Ovary (tissue), 9 donors: ENCODE results near the gene PYGB. TPM values are rescaled to one million over a fixed set of nuclear protein-coding genes. Genes with fewer than 3 reads are reported as not detected.
A peak's percentile ranks its signal among the peaks of the same experiment; 100 is the strongest.

Experiments used
- DNase-seq, 5 donors: peaks; one replicate each; pipeline ENCODE4 v3.0.0-alpha.2; 2019 to 2020
- H3K27ac ChIP-seq, 2 donors: fragments of 200-600 bp; one replicate each; pipeline versions ENCODE4 v1.5.1 to v1.8.0; 2019 to 2022
- H3K27me3 ChIP-seq: fragments of 200-600 bp; one replicate; pipeline ENCODE4 v1.8.0; 2022
- H3K36me3 ChIP-seq: fragments of 200-600 bp; sonication (generic); one replicate; pipeline ENCODE4 v1.5.1; 2019
- H3K4me1 ChIP-seq: one replicate; pipeline ENCODE4 v1.8.1; 2013; ENCODE audit warnings: mild to moderate bottlenecking, moderate library complexity; ENCODE audit not compliant: insufficient read depth
- H3K4me3 ChIP-seq: fragments of 200-600 bp; sonication (generic); one replicate; pipeline ENCODE4 v1.5.1; 2017
- H3K9me3 ChIP-seq, 2 donors: fragments of 200-600 bp in 1 of 2; sonication (generic) in 1 of 2; one replicate each; pipeline versions ENCODE4 v1.5.1 to v1.8.1; 2013 to 2019; ENCODE audit warnings: mild to moderate bottlenecking in 1 of 2, moderate library complexity in 1 of 2
- EP300 ChIP-seq: sonication (generic); formaldehyde crosslinking; IDR thresholded peaks from one replicate; pipeline ENCODE4 v1.6.1; 2017; ENCODE audit warnings: antibody characterized with exemption
- POLR2A ChIP-seq: fragments of 450-650 bp; IDR thresholded peaks from one replicate; pipeline ENCODE4 v1.6.1; 2017; ENCODE audit warnings: antibody characterized with exemption, mild to moderate bottlenecking, moderate library complexity
- WGBS, 3 donors: extraction: QIAGEN DNeasy Blood & Tissue Kit in 1 of 3; methylation state at CpG; one replicate each; pipeline versions ENCODE4 v1.1.5 to v1.1.7; 2013 to 2017; 5-methylcytosine and 5-hydroxymethylcytosine counted together
- intact Hi-C, 4 donors: fragments of 100-400 bp; cut with DNase I; formaldehyde crosslinking; loops; one replicate each; pipeline versions ENCODE4 v1.11.0 to v1.15.1; 2022 to 2023
- polyA plus RNA-seq, 2 donors: library from polyadenylated mRNA; stranded (reverse); fragments of 200-250 nt in 1 of 2; fragments of 350-450 nt in 1 of 2; fragmentation: Illumina TruSeq in 1 of 2; extraction: RNeasy Lipid Tissue Mini Kit (QIAGEN cat#74804) in 1 of 2; gene quantifications; one replicate each; pipeline ENCODE4 v1.2.3, GENCODE V29; 2013 to 2014
- total RNA-seq, 7 donors: library from RNA; depleted of rRNA in 2 of 7; stranded (reverse); fragments of >200 nt in 2 of 7; fragmentation: NEBNext Ultra II Directional in 3 of 7; extraction: Animal tissue kit (Norgen Biotek cat#: 25700) in 3 of 7; gene quantifications; one replicate each; pipeline versions ENCODE4 v1.1.0 to v1.2.4, GENCODE V29; 2016 to 2023
- TF ChIP-seq, protein P1 (sequence below), 3 donors: fragments of 450-650 bp in 2 of 3; fragments of 200-600 bp in 1 of 3; IDR thresholded peaks; one replicate each; pipeline versions ENCODE4 v1.5.1 to v1.8.0; 2016 to 2022; ENCODE audit warnings: antibody characterized with exemption in 3 of 3, mild to moderate bottlenecking in 1 of 3
- donor health status: DM: no; HTN: no; CAD: no; lungs with moderate emphysema.
- donor health status: DM: no; HTN: no; CAD: no.
- donor health status: Bipolar disorder and iron deficiency.
- donor health status: DM: yes; HTN: yes; CAD: no.
- donor health status: DM: no; HTN: no; CAD: no.
- donor health status: DM: yes; HTN: yes; CAD: no.

Gene PYGB
- total and polyA plus RNA-seq, 9 donors, result 23.1 to 54.2 (median 38.3) TPM

DNA sequence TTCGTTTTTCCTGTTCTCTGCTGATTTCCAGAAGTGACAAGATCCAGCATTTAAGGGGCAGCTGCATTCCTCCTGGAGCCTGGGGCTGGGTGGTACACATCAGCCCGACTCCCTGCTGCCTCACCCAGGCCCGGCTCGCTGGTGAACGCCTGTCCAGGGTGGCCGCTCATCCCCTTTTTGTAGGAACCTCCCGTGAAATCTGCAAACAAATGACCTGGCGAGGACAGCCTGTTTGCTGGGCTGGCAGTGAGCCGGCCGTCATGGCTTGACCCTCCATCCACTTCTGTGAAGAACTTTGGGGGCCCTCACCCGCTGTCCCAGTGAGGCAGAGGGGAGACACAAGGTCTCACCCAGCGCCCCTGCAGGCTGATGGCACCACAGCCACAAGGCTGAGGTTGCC lies 39.0 kb downstream of the PYGB start:
- no peaks in the 10 kb centered on the region for H3K36me3 ChIP-seq
- no peak overlapping the region for H3K27ac ChIP-seq
- H3K4me3 ChIP-seq, result no peak overlapping the region
- intact Hi-C loops, result no loop called here
- no peaks in the 10 kb centered on the region for H3K27me3 ChIP-seq
- DNase-seq, result peak; percentile 4 to 25 (median 10)
- H3K9me3 ChIP-seq, result no peaks in the 10 kb centered on the region
- 93 to 97% (median 96%) methylated on average over 12 of the region's 12 CpGs for WGBS, 3 donors
- no peaks in the 10 kb centered on the region for H3K4me1 ChIP-seq
- TF ChIP-seq POLR2A (no peak), EP300 (no peak)
- TF ChIP-seq, protein P1, sequence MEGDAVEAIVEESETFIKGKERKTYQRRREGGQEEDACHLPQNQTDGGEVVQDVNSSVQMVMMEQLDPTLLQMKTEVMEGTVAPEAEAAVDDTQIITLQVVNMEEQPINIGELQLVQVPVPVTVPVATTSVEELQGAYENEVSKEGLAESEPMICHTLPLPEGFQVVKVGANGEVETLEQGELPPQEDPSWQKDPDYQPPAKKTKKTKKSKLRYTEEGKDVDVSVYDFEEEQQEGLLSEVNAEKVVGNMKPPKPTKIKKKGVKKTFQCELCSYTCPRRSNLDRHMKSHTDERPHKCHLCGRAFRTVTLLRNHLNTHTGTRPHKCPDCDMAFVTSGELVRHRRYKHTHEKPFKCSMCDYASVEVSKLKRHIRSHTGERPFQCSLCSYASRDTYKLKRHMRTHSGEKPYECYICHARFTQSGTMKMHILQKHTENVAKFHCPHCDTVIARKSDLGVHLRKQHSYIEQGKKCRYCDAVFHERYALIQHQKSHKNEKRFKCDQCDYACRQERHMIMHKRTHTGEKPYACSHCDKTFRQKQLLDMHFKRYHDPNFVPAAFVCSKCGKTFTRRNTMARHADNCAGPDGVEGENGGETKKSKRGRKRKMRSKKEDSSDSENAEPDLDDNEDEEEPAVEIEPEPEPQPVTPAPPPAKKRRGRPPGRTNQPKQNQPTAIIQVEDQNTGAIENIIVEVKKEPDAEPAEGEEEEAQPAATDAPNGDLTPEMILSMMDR (IDR thresholded peaks at IDR 0.05), result no peak

DNA sequence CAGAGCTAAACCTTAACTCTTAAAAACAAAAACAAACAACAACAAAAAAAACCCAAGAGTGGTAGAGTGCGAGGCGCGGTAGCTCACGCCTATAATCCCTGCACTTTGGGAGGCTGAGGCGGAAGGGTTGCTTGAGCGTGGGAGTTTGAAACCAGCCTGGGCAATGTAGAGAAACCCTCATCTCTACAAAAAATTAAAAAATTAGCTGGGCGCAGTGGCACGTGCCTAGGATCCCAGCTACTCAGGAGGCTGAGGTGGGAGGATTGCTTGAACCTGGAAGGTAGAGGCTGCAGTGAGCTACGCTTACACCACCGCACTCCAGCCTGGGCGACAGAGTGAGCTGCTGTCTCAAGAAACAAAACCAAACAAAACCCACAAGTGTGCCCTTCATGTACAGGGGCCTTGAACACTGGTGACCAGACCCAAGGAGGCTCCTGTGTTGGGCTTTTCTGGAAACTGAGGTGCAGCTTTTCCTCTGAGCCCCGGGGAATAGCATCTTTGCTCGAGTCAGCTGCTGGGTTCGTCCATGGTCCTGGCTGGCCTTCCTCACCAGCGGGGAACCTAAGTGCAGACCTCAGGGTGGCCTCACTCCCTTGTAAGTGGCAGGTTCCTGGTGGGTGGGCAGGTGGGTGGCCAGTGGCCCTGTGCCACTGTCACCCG lies 39.9 kb downstream of the PYGB start:
- 89 to 94% (median 92%) methylated on average over 14 to 16 of the region's 16 CpGs for WGBS, 3 donors
- no peaks in the 10 kb centered on the region for H3K9me3 ChIP-seq
- no peaks in the 10 kb centered on the region for H3K4me1 ChIP-seq
- TF ChIP-seq POLR2A, result no peak
- TF ChIP-seq, protein P1 (IDR thresholded peaks at IDR 0.05), result no peak
- no peak for TF ChIP-seq EP300
- no peak overlapping the region for H3K4me3 ChIP-seq
- no peaks in the 10 kb centered on the region for H3K36me3 ChIP-seq
- no peak overlapping the region for H3K27ac ChIP-seq
- peak in 2 of 5 donors; percentile 9 to 12 for DNase-seq
- H3K27me3 ChIP-seq, result no peaks in the 10 kb centered on the region
- intact Hi-C loops, result no loop called here

DNA sequence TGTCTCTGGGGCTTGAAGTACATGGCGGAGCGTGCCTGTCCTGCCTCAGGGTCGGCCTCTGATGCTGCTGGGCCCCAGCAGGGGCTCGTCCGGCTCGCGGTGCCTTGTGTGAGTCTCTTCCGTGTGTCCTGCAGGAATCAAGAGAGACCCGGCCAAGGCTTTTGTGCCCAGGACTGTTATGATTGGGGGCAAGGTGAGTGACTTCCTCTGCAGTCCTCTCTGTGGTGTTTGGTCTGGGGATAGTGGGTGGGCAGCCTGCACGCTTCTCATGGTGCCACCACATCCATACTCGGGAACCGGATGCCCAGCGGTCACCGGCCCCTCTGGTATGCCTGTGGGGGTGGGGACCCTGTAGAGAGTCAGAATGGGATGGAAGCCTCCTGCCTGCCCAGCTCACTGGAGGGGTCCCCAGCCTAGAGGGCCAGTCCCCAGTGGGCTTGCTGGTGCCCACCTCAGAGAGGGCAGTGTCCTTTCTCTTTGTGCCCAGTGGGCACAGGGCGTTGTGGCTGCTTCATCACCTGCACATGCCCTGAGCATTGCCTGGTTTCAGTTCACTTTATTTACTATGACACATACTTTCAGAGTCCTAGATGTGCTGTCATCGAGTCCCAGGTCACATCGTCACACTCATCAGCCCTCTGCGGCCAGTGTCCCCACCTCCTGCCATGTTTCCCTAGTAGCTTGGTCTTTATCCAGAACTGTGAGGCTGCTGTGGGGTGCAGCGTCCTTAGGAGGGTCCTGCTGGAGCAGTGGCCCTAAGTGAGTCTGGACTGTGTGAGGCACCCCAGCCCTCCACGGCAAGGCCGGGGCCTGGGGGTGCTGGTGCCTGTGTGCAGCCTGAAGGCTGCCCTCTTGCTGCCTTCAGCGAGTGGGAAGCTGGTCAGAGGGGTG lies 40.7 kb downstream of the PYGB start:
- Histone ChIP-seq H3K36me3 (no peaks in the 10 kb centered on the region), H3K4me1 (no peaks in the 10 kb centered on the region), H3K27ac (no peak overlapping the region), H3K9me3 (no peaks in the 10 kb centered on the region), H3K4me3 (no peak overlapping the region), H3K27me3 (no peaks in the 10 kb centered on the region)
- intact Hi-C loops, result no loop called here
- WGBS, 3 donors, result 90 to 91% (median 91%) methylated on average over 18 to 22 of the region's 22 CpGs
- TF ChIP-seq EP300, result no peak
- TF ChIP-seq POLR2A, result no peak
- TF ChIP-seq, protein P1 (IDR thresholded peaks at IDR 0.05), result no peak
- DNase-seq, result peak in 4 of 5 donors; percentile 4 to 25 (median 11)

DNA sequence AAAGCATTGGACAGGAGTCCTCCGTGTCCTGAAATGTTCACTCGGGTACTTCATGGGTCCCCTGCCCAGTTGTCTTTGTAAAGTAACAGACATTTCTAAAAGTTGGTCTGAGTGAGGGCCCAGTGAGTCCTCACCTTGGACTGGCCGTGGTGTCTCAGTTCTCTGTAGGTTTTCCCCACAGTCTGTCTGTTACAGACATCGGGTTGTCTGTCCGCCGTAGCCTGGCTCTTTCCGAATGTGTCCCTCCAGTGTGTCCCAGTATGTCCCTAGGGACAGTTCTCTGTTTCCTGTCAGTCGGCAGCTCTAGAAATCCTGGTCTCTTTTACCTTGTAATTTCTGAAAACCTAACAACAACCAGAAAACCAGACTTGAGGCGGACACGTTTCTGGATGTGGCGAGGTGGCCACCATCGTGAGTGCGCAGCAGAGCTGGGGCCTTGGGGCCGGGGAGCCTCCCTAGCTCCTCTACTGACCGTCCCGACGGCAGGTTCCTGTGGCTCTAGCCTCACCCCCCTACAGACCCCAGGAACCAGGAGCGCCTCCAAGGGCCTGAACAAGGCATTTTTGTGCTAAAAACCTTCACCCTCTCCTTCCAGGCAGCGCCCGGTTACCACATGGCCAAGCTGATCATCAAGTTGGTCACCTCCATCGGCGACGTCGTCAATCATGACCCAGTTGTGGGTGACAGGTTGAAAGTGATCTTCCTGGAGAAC lies 42.2 kb downstream of the PYGB start:
- Histone ChIP-seq H3K27me3 (no peaks in the 10 kb centered on the region), H3K27ac (no peak overlapping the region), H3K4me3 (no peak overlapping the region), H3K36me3 (no peaks in the 10 kb centered on the region), H3K9me3 (no peaks in the 10 kb centered on the region), H3K4me1 (no peaks in the 10 kb centered on the region)
- WGBS, 3 donors, result 91 to 93% (median 93%) methylated on average over 24 of the region's 24 CpGs
- no peak for TF ChIP-seq POLR2A
- no peak for TF ChIP-seq EP300
- TF ChIP-seq, protein P1 (IDR thresholded peaks at IDR 0.05), result no peak
- DNase-seq, result peak in 1 of 5 donors; percentile 9
- intact Hi-C loops, result loop anchor here in 3 of 4 donors (5.0 to 10.0 kb wide), 4 partner anchors 105 to 295 kb away; partner anchors contain the start of genes ABHD12 (in 2 of the 3) and APMAP (in 1 of the 3)
